Tibial nerve (tissue), 4 donors: ENCODE data around the gene RPL23. TPM values are rescaled to one million over a fixed set of nuclear protein-coding genes. Genes with fewer than 3 reads are reported as not detected.
A peak's percentile ranks its signal among the peaks of the same experiment; 100 is the strongest.

Source experiments
- DNase-seq, 2 donors: peaks; one replicate each; pipeline ENCODE4 v3.0.0-alpha.2; 2019; ENCODE audit warnings: low spot score in 2 of 2
- H3K27ac ChIP-seq, 4 donors: fragments of 200-600 bp; sonication (generic) in 3 of 4; one replicate each; pipeline ENCODE4 v1.5.1; 2017 to 2019; ENCODE audit warnings: mild to moderate bottlenecking in 1 of 4
- H3K27me3 ChIP-seq, 2 donors: fragments of 200-600 bp; sonication (generic) in 1 of 2; one replicate each; pipeline versions ENCODE4 v1.5.1 to v1.6.0; 2017 to 2019
- H3K36me3 ChIP-seq, 3 donors: fragments of 200-600 bp; sonication (generic); one replicate each; pipeline ENCODE4 v1.5.1; 2018 to 2019
- H3K4me1 ChIP-seq, 4 donors: fragments of 200-600 bp; sonication (generic) in 3 of 4; one replicate each; pipeline ENCODE4 v1.5.1; 2017 to 2019
- H3K4me3 ChIP-seq, 4 donors: fragments of 200-600 bp; sonication (generic) in 3 of 4; one replicate each; pipeline ENCODE4 v1.5.1; 2017 to 2019; ENCODE audit warnings: mild to moderate bottlenecking in 1 of 4, moderate library complexity in 1 of 4
- H3K9me3 ChIP-seq, 4 donors: fragments of 200-600 bp; sonication (generic) in 3 of 4; one replicate each; pipeline ENCODE4 v1.5.1; 2017 to 2019
- CTCF ChIP-seq, 5 experiments: fragments of 200-600 bp in 3 of 5; fragments of 450-650 bp in 2 of 5; sonication (generic) in 3 of 5; IDR thresholded peaks; one replicate each; pipeline ENCODE4 v1.5.1; 2016 to 2019; ENCODE audit warnings: antibody characterized with exemption in 5 of 5, mild to moderate bottlenecking in 3 of 5, moderate library complexity in 2 of 5
- EP300 ChIP-seq, 2 donors: sonication (generic); formaldehyde crosslinking; IDR thresholded peaks; one replicate each; pipeline ENCODE4 v1.6.1; 2017; ENCODE audit warnings: antibody characterized with exemption in 2 of 2, mild to moderate bottlenecking in 1 of 2
- POLR2A ChIP-seq, 2 donors: fragments of 450-650 bp; IDR thresholded peaks; one replicate each; pipeline ENCODE4 v1.6.1; 2017; ENCODE audit warnings: antibody characterized with exemption in 2 of 2, mild to moderate bottlenecking in 2 of 2, moderate library complexity in 2 of 2
- WGBS, 2 donors: methylation state at CpG; one replicate each; pipeline ENCODE4 v1.1.5; 2018; 5-methylcytosine and 5-hydroxymethylcytosine counted together
- total RNA-seq, 4 donors: library from RNA; depleted of rRNA; stranded (reverse); fragments of >200 nt; gene quantifications; one replicate each; pipeline ENCODE4 v1.1.0, GENCODE V29; 2016

Gene RPL23
- total RNA-seq, 4 donors from 2014 or later, result 1,112 to 1,642 (median 1,331) TPM

- H3K4me1 ChIP-seq, result peaks cover 0 to 90% (median 55%) of the 10 kb centered on the region in 4 donors
- H3K27ac ChIP-seq, result peak overlapping the region; percentile 6 to 77 (median 52)
- TF ChIP-seq POLR2A (IDR thresholded peaks at IDR 0.05) (no peak), CTCF (IDR thresholded peaks at IDR 0.05) (no peak), EP300 (IDR thresholded peaks at IDR 0.05) (no peak)
- 10 to 17% methylated on average over 3 to 6 of the region's 6 CpGs for WGBS, 2 donors
- no peak for DNase-seq
- peaks cover 4 to 71% (median 4%) of the 10 kb centered on the region in 3 donors for H3K36me3 ChIP-seq
- no peaks in the 10 kb centered on the region for H3K27me3 ChIP-seq
- H3K9me3 ChIP-seq, result no peaks in the 10 kb centered on the region
- no peak overlapping the region for H3K4me3 ChIP-seq
Observed at GRCh38 chr17:38893607-38894006, 40.1 kb upstream of the RPL23 start.

GRCh38 chr17:38893113-38893512 lies 39.6 kb upstream of the RPL23 start:
- H3K4me3 ChIP-seq, result no peak overlapping the region
- DNase-seq, result no peak
- peak overlapping the region in 3 of 4 donors; percentile 37 to 77 (median 66) for H3K27ac ChIP-seq
- WGBS, 2 donors, result 29 to 45% methylated on average over 5 of the region's 5 CpGs
- H3K27me3 ChIP-seq, result no peaks in the 10 kb centered on the region
- TF ChIP-seq CTCF (IDR thresholded peaks at IDR 0.05) (no peak), POLR2A (IDR thresholded peaks at IDR 0.05) (no peak), EP300 (IDR thresholded peaks at IDR 0.05) (no peak)
- no peaks in the 10 kb centered on the region for H3K9me3 ChIP-seq
- peaks cover 4 to 67% (median 4%) of the 10 kb centered on the region in 3 donors for H3K36me3 ChIP-seq
- H3K4me1 ChIP-seq, result peaks cover 0 to 90% (median 53%) of the 10 kb centered on the region in 4 donors

- no peak for DNase-seq
- no peak for TF ChIP-seq EP300 (IDR thresholded peaks at IDR 0.05)
- TF ChIP-seq CTCF (IDR thresholded peaks at IDR 0.05), result no peak
- TF ChIP-seq POLR2A (IDR thresholded peaks at IDR 0.05), result no peak
- WGBS, 2 donors, result 66 to 78% methylated on average over 13 of the region's 13 CpGs
- Histone ChIP-seq H3K27ac (no peak overlapping the region), H3K9me3 (no peaks in the 10 kb centered on the region), H3K27me3 (no peaks in the 10 kb centered on the region), H3K4me3 (no peak overlapping the region), H3K36me3 (peaks cover 4 to 65% (median 4%) of the 10 kb centered on the region in 3 donors), H3K4me1 (peaks cover 0 to 90% (median 50%) of the 10 kb centered on the region in 4 donors)
Observed at GRCh38 chr17:38892620-38893019, 39.1 kb upstream of the RPL23 start.

GRCh38 chr17:38892083-38892482 lies 38.6 kb upstream of the RPL23 start:
- peaks cover 4 to 70% (median 4%) of the 10 kb centered on the region in 3 donors for H3K36me3 ChIP-seq
- H3K27me3 ChIP-seq, result no peaks in the 10 kb centered on the region
- 80 to 84% methylated on average over 3 to 4 of the region's 4 CpGs for WGBS, 2 donors
- TF ChIP-seq CTCF (IDR thresholded peaks at IDR 0.05) (no peak), EP300 (IDR thresholded peaks at IDR 0.05) (no peak), POLR2A (IDR thresholded peaks at IDR 0.05) (no peak)
- DNase-seq, result no peak
- no peak overlapping the region for H3K4me3 ChIP-seq
- no peaks in the 10 kb centered on the region for H3K9me3 ChIP-seq
- H3K27ac ChIP-seq, result peak overlapping the region in 1 of 4 donors; percentile 22
- peaks cover 0 to 90% (median 48%) of the 10 kb centered on the region in 4 donors for H3K4me1 ChIP-seq

GRCh38 chr17:38891441-38891840 lies 37.9 kb upstream of the RPL23 start:
- 72 to 78% methylated on average over 8 of the region's 8 CpGs for WGBS, 2 donors
- DNase-seq, result no peak
- H3K27me3 ChIP-seq, result no peaks in the 10 kb centered on the region
- H3K4me3 ChIP-seq, result no peak overlapping the region
- no peaks in the 10 kb centered on the region for H3K9me3 ChIP-seq
- H3K27ac ChIP-seq, result peak overlapping the region in 1 of 4 donors; percentile 46
- no peak for TF ChIP-seq EP300 (IDR thresholded peaks at IDR 0.05)
- TF ChIP-seq POLR2A (IDR thresholded peaks at IDR 0.05), result no peak
- no peak for TF ChIP-seq CTCF (IDR thresholded peaks at IDR 0.05)
- H3K4me1 ChIP-seq, result peaks cover 0 to 90% (median 48%) of the 10 kb centered on the region in 4 donors
- H3K36me3 ChIP-seq, result peaks cover 4 to 71% (median 4%) of the 10 kb centered on the region in 3 donors
